GM15510 (cell line): ENCODE data around the gene TRPM4.

ENCODE experiments used
- POLR2A ChIP-seq: IDR thresholded peaks from 3 replicates; pipeline ENCODE4 v1.6.1; 2011; ENCODE audit warnings: borderline replicate concordance; ENCODE audit not compliant: insufficient read length; ENCODE audit errors: extremely low read depth

The TRPM4 gene

GRCh38 chr19:49120868-49121267 lies 36.7 kb upstream of the TRPM4 start:
- TF ChIP-seq POLR2A = no peak

- TF ChIP-seq POLR2A = no peak
Observed at GRCh38 chr19:49125025-49125731, 32.4 kb upstream of the TRPM4 start.

GRCh38 chr19:49126575-49126974 lies 31.0 kb upstream of the TRPM4 start:
- TF ChIP-seq POLR2A = no peak

GRCh38 chr19:49127674-49128544 lies 29.7 kb upstream of the TRPM4 start:
- peak; percentile 44 for TF ChIP-seq POLR2A

- TF ChIP-seq POLR2A = no peak
Observed at GRCh38 chr19:49128545-49129237, 28.9 kb upstream of the TRPM4 start.

- TF ChIP-seq POLR2A = no peak
Observed at GRCh38 chr19:49129238-49129583, 28.4 kb upstream of the TRPM4 start.

GRCh38 chr19:49130325-49130724 lies 27.3 kb upstream of the TRPM4 start:
- TF ChIP-seq POLR2A = no peak

- no peak for TF ChIP-seq POLR2A
Observed at GRCh38 chr19:49132974-49133609, 24.5 kb upstream of the TRPM4 start.

GRCh38 chr19:49133621-49134454 lies 23.8 kb upstream of the TRPM4 start:
- TF ChIP-seq POLR2A = no peak

- TF ChIP-seq POLR2A = no peak
Observed at GRCh38 chr19:49135686-49136085, 21.9 kb upstream of the TRPM4 start.

GRCh38 chr19:49136771-49137171 lies 20.8 kb upstream of the TRPM4 start:
- TF ChIP-seq POLR2A = no peak

- no peak for TF ChIP-seq POLR2A
Observed at GRCh38 chr19:49140951-49141350, 16.6 kb upstream of the TRPM4 start.

- TF ChIP-seq POLR2A = no peak
Observed at GRCh38 chr19:49141352-49141751, 16.2 kb upstream of the TRPM4 start.

GRCh38 chr19:49142866-49143335 lies 14.7 kb upstream of the TRPM4 start:
- TF ChIP-seq POLR2A = peak; percentile 26

- no peak for TF ChIP-seq POLR2A
Observed at GRCh38 chr19:49145573-49146407, 11.8 kb upstream of the TRPM4 start.
